Large intestine (tissue), 3 donors: ENCODE data around the gene HAVCR1. TPM values are rescaled to one million over a fixed set of nuclear protein-coding genes. Genes with fewer than 3 reads are reported as not detected.
"Not testable (repeated sequence)": the region's sequence is repeated elsewhere in the genome, so short reads cannot be mapped to it uniquely, and the experiment has no call there.

ENCODE experiments used
- DNase-seq, 2 donors: peaks; one replicate each; pipeline versions ENCODE4 v3.0.0 to v3.0.0-alpha.2; 2013
- H3K27ac ChIP-seq: one replicate; pipeline ENCODE4 v1.5.1; 2013; ENCODE audit warnings: low read length
- H3K27me3 ChIP-seq: 2 replicates; pipeline ENCODE4 v1.6.1; 2013; ENCODE audit warnings: low read length; ENCODE audit not compliant: control insufficient read depth, insufficient read depth
- H3K36me3 ChIP-seq: 2 replicates; pipeline ENCODE4 v1.6.1; 2013; ENCODE audit warnings: low read length; ENCODE audit not compliant: control insufficient read depth, insufficient read depth
- H3K4me1 ChIP-seq: one replicate; pipeline ENCODE4 v1.6.1; 2013; ENCODE audit warnings: low read length; ENCODE audit not compliant: control insufficient read depth, insufficient read depth
- H3K4me3 ChIP-seq: one replicate; pipeline ENCODE4 v1.5.1; 2013; ENCODE audit warnings: low read length
- H3K9me3 ChIP-seq: one replicate; pipeline ENCODE4 v1.6.1; 2013; ENCODE audit warnings: mild to moderate bottlenecking, low read depth, low read length, moderate library complexity; ENCODE audit not compliant: control insufficient read depth
- WGBS: methylation state at CpG from one replicate; pipeline ENCODE4 v1.1.5; 2013; ENCODE audit warnings: low lambda C conversion rate; ENCODE audit not compliant: insufficient coverage; 5-methylcytosine and 5-hydroxymethylcytosine counted together
- polyA plus RNA-seq: library from polyadenylated mRNA; unstranded; fragments of 120-200 nt; gene quantifications from one replicate; pipeline ENCODE4 v1.2.1, GENCODE V29; 2013

Gene HAVCR1
- polyA plus RNA-seq, 1 donor: 0.48 TPM

GRCh38 chr5:157069949-157070348, 11.0 kb upstream of the HAVCR1 start:
- WGBS: 43% methylated on average over 1 of the region's 3 CpGs
- Histone ChIP-seq H3K27me3 (no peaks in the 10 kb centered on the region), H3K36me3 (no peaks in the 10 kb centered on the region), H3K9me3 (no peaks in the 10 kb centered on the region), H3K4me1 (peaks cover 11% of the 10 kb centered on the region), H3K27ac (peak overlapping the region; percentile 70), H3K4me3 (no peak overlapping the region)
- peak; percentile 69 to 86 for DNase-seq

- no peaks in the 10 kb centered on the region for H3K9me3 ChIP-seq
- H3K4me1 ChIP-seq: peaks cover 18% of the 10 kb centered on the region
- H3K27me3 ChIP-seq: no peaks in the 10 kb centered on the region
- no peaks in the 10 kb centered on the region for H3K36me3 ChIP-seq
- H3K27ac ChIP-seq: peak overlapping the region; percentile 70
- no peak for DNase-seq
- WGBS: no CpG with 5 or more reads among the region's 5 CpGs
- no peak overlapping the region for H3K4me3 ChIP-seq
These were observed 9.9 kb upstream of the HAVCR1 start for GRCh38 chr5:157068785-157069184.

GRCh38 chr5:157068339-157068738, 9.4 kb upstream of the HAVCR1 start:
- WGBS: no CpG with 5 or more reads among the region's 5 CpGs
- Histone ChIP-seq H3K27me3 (no peaks in the 10 kb centered on the region), H3K4me3 (no peak overlapping the region), H3K36me3 (no peaks in the 10 kb centered on the region), H3K27ac (no peak overlapping the region), H3K4me1 (peaks cover 22% of the 10 kb centered on the region), H3K9me3 (no peaks in the 10 kb centered on the region)
- no peak for DNase-seq

- Histone ChIP-seq H3K36me3 (no peaks in the 10 kb centered on the region), H3K27me3 (no peaks in the 10 kb centered on the region), H3K9me3 (no peaks in the 10 kb centered on the region), H3K4me3 (no peak overlapping the region), H3K4me1 (peaks cover 22% of the 10 kb centered on the region), H3K27ac (no peak overlapping the region)
- no CpG with 5 or more reads among the region's 2 CpGs for WGBS
- peak in 1 of 2 donors; percentile 58 for DNase-seq
These were observed 8.1 kb upstream of the HAVCR1 start for GRCh38 chr5:157067005-157067404.

- Histone ChIP-seq H3K36me3 (no peaks in the 10 kb centered on the region), H3K9me3 (no peaks in the 10 kb centered on the region), H3K4me3 (no peak overlapping the region), H3K4me1 (peaks cover 22% of the 10 kb centered on the region), H3K27me3 (no peaks in the 10 kb centered on the region), H3K27ac (no peak overlapping the region)
- WGBS: 29% methylated on average over 1 of the region's 2 CpGs
- DNase-seq: peak in 1 of 2 donors; percentile 50
These were observed 7.2 kb upstream of the HAVCR1 start for GRCh38 chr5:157066080-157066479.

- Histone ChIP-seq H3K27ac (peak overlapping the region; percentile 63), H3K27me3 (no peaks in the 10 kb centered on the region), H3K4me1 (peaks cover 25% of the 10 kb centered on the region), H3K9me3 (no peaks in the 10 kb centered on the region), H3K4me3 (no peak overlapping the region), H3K36me3 (no peaks in the 10 kb centered on the region)
- DNase-seq: peak; percentile 78 to 87
- WGBS: 27% methylated on average over 2 of the region's 4 CpGs
These were observed 5.0 kb upstream of the HAVCR1 start for GRCh38 chr5:157063776-157064430.

GRCh38 chr5:157059891-157060290, 975 bp upstream of the HAVCR1 start:
- no peaks in the 10 kb centered on the region for H3K27me3 ChIP-seq
- H3K9me3 ChIP-seq: no peaks in the 10 kb centered on the region
- 84% methylated on average over 2 of the region's 3 CpGs for WGBS
- DNase-seq: no peak
- H3K36me3 ChIP-seq: no peaks in the 10 kb centered on the region
- H3K4me3 ChIP-seq: no peak overlapping the region
- no peak overlapping the region for H3K27ac ChIP-seq
- peaks cover 27% of the 10 kb centered on the region for H3K4me1 ChIP-seq

- H3K27me3 ChIP-seq: no peaks in the 10 kb centered on the region
- no peak overlapping the region for H3K4me3 ChIP-seq
- DNase-seq: no peak
- peaks cover 16% of the 10 kb centered on the region for H3K4me1 ChIP-seq
- H3K9me3 ChIP-seq: no peaks in the 10 kb centered on the region
- H3K36me3 ChIP-seq: no peaks in the 10 kb centered on the region
- no peak overlapping the region for H3K27ac ChIP-seq
- WGBS: 94% methylated on average over 3 of the region's 11 CpGs
These were observed 1.2 kb downstream of the HAVCR1 start for GRCh38 chr5:157057459-157058370.

GRCh38 chr5:157056848-157057247, 2.1 kb downstream of the HAVCR1 start:
- H3K4me3 ChIP-seq, H3K27ac ChIP-seq, H3K9me3 ChIP-seq, DNase-seq, H3K27me3 ChIP-seq, H3K36me3 ChIP-seq: not testable (repeated sequence)
- H3K4me1 ChIP-seq: peaks cover 16% of the 10 kb centered on the region
- no CpG with 5 or more reads among the region's 6 CpGs for WGBS

- 60% methylated on average over 1 of the region's 7 CpGs for WGBS
- H3K27me3 ChIP-seq: no peaks in the 10 kb centered on the region
- peaks cover 5% of the 10 kb centered on the region for H3K4me1 ChIP-seq
- H3K9me3 ChIP-seq: no peaks in the 10 kb centered on the region
- no peaks in the 10 kb centered on the region for H3K36me3 ChIP-seq
- peak in 1 of 2 donors; percentile 33 for DNase-seq
- no peak overlapping the region for H3K27ac ChIP-seq
- H3K4me3 ChIP-seq: no peak overlapping the region
These were observed 7.2 kb downstream of the HAVCR1 start for GRCh38 chr5:157051604-157052245.
